ENCODE measurements around the gene SMC1A.

- TF ChIP-seq CTCF (conservative IDR thresholded peaks at IDR 0.05) (no peak), EZH2 (IDR thresholded peaks at IDR 0.05; ENCODE audit: low read depth) (no peak)
Measured at GRCh38 chrX:53471346-53471745, 48.9 kb upstream of the SMC1A start.

Data from PC-9 (cell line).